Uterus (tissue), 2 donors: ENCODE results near the gene FGD6.

Experiments
- CTCF ChIP-seq, 4 experiments: fragments of 200-600 bp in 2 of 4; fragments of 450-650 bp in 2 of 4; sonication (generic) in 2 of 4; IDR thresholded peaks; one replicate each; pipeline ENCODE4 v1.5.1; 2016 to 2019; ENCODE audit warnings: antibody characterized with exemption in 4 of 4, mild to moderate bottlenecking in 2 of 4, moderate library complexity in 1 of 4
- POLR2A ChIP-seq, 2 donors: fragments of 450-650 bp; IDR thresholded peaks; one replicate each; pipeline ENCODE4 v1.6.1; 2016; ENCODE audit warnings: antibody characterized with exemption in 2 of 2, mild to moderate bottlenecking in 1 of 2, moderate library complexity in 1 of 2

GRCh38 chr12:95151821-95152220, 65.4 kb downstream of the FGD6 start:
- no peak for TF ChIP-seq CTCF (IDR thresholded peaks at IDR 0.05)
- TF ChIP-seq POLR2A (IDR thresholded peaks at IDR 0.05): no peak
